ENCODE data around the gene ESPL1.

ESPL1 gene

GRCh38 chr12:53267999-53268629 is at the start of gene ESPL1:
ESPL1 (plus strand) TSS chr12:53268299; CDS start chr12:53268767, 468 bp downstream.
- CTCF ChIA-PET = interaction anchor here (0.7 to 7.7 kb wide), 19 partner anchors 10 to 202 kb away, joined by 3 to 92 read pairs (median 9); partner anchors contain the start of genes AAAS, MYG1 and PFDN5
- peak; percentile 92 for DNase-seq (ENCODE audit: extremely low spot score)
- TF ChIP-seq CTCF (IDR thresholded peaks at IDR 0.05; ENCODE audit: control extremely low read depth, extremely low read depth, low read depth, missing control alignments) = peak; percentile 39
- POLR2A ChIA-PET = interaction anchor here (0.5 to 1.3 kb wide), 4 partner anchors 9 to 57 kb away, joined by 3 to 5 read pairs (median 3); partner anchors contain the start of gene MYG1

DNA sequence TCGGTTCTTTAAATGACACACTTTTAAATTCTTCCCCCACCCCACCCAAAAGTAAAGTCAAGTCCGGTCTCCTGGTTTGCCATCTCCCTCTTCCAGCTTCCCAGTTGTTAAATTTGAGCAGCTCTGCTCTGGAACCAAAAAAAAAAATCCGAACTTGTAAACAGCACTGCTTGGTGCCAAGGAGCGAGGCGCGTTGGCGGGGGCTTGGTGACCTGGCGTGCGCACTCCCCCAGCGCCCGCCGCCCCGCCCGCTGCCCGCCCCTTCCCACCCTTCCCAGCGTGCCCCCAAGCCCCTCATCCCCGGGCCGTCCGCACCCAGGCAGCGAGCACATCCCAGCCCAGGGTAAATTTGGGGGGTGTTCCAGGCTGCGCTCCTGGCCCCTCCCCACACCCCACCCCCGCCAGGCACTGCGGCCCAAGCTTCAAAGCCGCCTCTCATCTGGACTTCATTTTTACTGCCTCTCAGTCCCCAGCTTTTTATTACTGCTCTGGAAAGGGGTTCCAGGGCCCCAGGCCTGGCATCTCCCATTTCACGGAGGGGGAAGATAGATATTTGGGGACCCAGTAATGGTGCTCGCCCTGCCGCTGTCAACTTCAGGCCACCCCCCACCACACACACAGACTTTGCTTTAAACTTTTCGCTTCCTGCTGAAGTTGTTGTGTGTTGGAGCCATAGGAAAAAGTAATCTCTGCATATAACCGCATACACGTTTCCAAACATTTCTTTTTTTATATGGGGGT is 49.4 kb upstream of the ESPL1 start:
- ChIA-PET POLR2A (interaction anchor here (0.6 to 1.8 kb wide), 4 partner anchors 13 to 77 kb away, joined by 3 to 7 read pairs (median 4); partner anchors contain the start of gene PFDN5), CTCF (interaction anchor here (0.9 to 17.4 kb wide), 14 partner anchors 9 to 152 kb away, joined by 3 to 206 read pairs (median 3); partner anchors contain the start of genes AAAS and ITGB7)
- no peak for DNase-seq (ENCODE audit: extremely low spot score)
- no peak for TF ChIP-seq CTCF (IDR thresholded peaks at IDR 0.05; ENCODE audit: control extremely low read depth, extremely low read depth, low read depth, missing control alignments)

- POLR2A ChIA-PET = interaction anchor here (0.5 to 1.8 kb wide), 8 partner anchors 14 to 238 kb away, joined by 3 to 7 read pairs (median 4); partner anchors contain the start of genes CSAD, MYG1, PFDN5 and ZNF740
- peak; percentile 66 for DNase-seq (ENCODE audit: extremely low spot score)
Measured at GRCh38 chr12:53219292-53219955, 48.7 kb upstream of the ESPL1 start.

DNA sequence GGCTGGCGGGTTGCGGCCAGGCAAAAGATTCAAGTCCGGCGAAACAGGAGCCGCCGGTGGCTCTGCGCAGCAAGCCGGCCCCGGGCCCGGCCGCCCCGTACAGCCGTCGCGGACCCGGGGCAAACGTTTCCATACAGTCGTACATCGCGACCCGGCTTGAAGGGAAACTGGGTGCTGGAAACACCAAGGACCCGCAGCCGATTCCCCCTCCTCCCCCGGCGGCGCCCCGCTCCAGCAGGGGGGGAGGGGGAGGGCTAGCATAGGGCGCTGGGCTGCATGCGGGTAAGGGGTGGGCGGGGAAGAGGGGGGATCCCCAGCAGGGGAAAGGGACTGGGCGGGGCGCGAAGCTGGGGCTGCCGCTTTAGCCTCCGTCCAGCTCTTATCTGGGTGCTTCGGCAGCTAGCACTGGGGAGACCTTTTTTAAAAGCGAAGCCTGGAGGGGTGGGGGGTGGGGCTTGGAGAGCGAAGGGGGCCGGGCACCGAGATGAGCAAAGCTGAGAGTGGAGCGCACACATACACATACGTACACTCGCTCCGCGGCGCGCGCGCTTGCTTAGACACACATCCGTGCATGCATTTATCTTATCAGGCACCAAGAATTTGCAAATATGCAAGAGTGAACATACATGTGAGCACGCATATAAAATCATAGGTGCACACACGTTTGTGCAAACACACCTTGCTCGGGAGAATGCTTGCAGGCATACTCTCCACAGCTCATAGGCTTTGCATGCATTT is 48.0 kb upstream of the ESPL1 start:
- DNase-seq (ENCODE audit: extremely low spot score) = peak; percentile 87
- TF ChIP-seq CTCF (IDR thresholded peaks at IDR 0.05; ENCODE audit: control extremely low read depth, extremely low read depth, low read depth, missing control alignments) = no peak
- ChIA-PET POLR2A (interaction anchor here (0.5 to 1.8 kb wide), 10 partner anchors 25 to 237 kb away, joined by 3 to 5 read pairs (median 4); partner anchors contain the start of genes CSAD, MYG1, PFDN5 and ZNF740), CTCF (interaction anchor here (0.9 to 17.4 kb wide), 17 partner anchors 10 to 154 kb away, joined by 3 to 206 read pairs (median 4); partner anchors contain the start of genes AAAS, ESPL1 and MYG1)

More at GRCh38 chr12:53219292-53219955, 48.7 kb upstream of the ESPL1 start:
- TF ChIP-seq CTCF (IDR thresholded peaks at IDR 0.05; ENCODE audit: control extremely low read depth, extremely low read depth, low read depth, missing control alignments) = no peak
- CTCF ChIA-PET = interaction anchor here (0.6 to 17.4 kb wide), 18 partner anchors 9 to 153 kb away, joined by 3 to 206 read pairs (median 3); partner anchors contain the start of genes AAAS, ESPL1 and ITGB7

DNA sequence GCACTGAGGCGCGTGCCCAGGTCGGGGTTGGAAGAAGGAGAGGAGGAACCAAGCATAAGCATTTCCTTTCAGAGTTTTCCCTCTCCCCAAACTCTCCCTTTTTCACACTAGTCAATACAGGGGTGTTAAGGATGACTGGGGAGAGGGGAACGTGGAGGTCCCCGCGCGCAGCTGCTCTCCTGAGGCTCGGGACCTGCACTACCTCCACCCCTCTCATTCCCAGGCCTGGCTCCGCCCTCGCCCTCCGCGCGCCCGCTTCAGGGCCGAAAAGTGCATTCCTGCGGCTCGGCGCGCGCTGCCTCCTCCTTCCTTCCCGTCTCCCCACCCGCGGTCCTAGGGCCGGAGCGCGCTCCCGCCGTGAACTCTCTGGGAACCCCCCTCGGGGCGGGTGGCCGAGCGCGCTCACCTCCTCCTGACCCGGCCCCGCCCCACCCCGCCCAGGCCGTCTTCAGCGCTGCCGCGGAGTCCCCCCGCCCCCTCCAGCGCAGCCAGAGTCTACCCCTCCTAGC is 47.4 kb upstream of the ESPL1 start:
- ChIA-PET POLR2A (interaction anchor here (0.6 to 1.8 kb wide), 8 partner anchors 38 to 100 kb away, joined by 3 to 5 read pairs (median 4); partner anchors contain the start of genes CSAD, MYG1, PFDN5 and ZNF740), CTCF (interaction anchor here (0.7 to 17.4 kb wide), 11 partner anchors 9 to 131 kb away, joined by 3 to 206 read pairs (median 4); partner anchors contain the start of genes AAAS, ESPL1 and MYG1)
- DNase-seq (ENCODE audit: extremely low spot score) = peak; percentile 94
- TF ChIP-seq CTCF (IDR thresholded peaks at IDR 0.05; ENCODE audit: control extremely low read depth, extremely low read depth, low read depth, missing control alignments) = no peak
